ENCODE measurements around the gene CHMP5. TPM values are rescaled to one million over a fixed set of nuclear protein-coding genes. Genes with fewer than 3 reads are reported as not detected.

Gene CHMP5
- total and polyA plus RNA-seq, 2 donors (not counting 1 experiment from before 2014, with no cell fraction given) = 108 to 124 TPM

DNA sequence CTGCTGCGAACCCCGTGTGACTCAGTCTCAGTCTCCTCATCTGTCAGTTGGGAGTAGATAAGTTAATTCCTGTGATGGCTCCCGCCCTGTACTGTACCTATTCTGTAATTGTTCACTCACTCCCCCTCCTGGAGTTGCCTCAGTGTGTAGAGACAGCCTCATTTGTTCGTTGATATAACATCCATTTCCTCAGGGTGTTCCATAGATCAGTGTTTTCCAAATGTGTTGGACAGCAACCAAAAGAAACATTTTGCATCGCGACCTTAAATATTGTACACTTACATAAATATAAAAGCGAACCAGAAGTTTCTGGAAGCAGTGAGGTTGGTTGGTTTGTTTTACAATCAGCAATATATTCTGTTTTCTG is 26.2 kb downstream of the CHMP5 start:
- H3K79me2 ChIP-seq (ENCODE audit: control insufficient read depth, insufficient read depth, low read length) = peaks cover 45% of the 10 kb centered on the region
- H3K9me3 ChIP-seq (ENCODE audit: control insufficient read depth, insufficient read depth, low read depth, low read length) = no peaks in the 10 kb centered on the region
- no peak overlapping the region for H2AFZ ChIP-seq (ENCODE audit: low read length)
- H3K27me3 ChIP-seq (ENCODE audit: control insufficient read depth, insufficient read depth, low read length) = no peaks in the 10 kb centered on the region
- peaks cover 3% of the 10 kb centered on the region for H3K4me1 ChIP-seq (ENCODE audit: control insufficient read depth, extremely low read depth, insufficient read depth, low read length)
- TF ChIP-seq EZH2 (IDR thresholded peaks at IDR 0.05; ENCODE audit: low read length, missing control alignments) = no peak
- TF ChIP-seq, protein P1, sequence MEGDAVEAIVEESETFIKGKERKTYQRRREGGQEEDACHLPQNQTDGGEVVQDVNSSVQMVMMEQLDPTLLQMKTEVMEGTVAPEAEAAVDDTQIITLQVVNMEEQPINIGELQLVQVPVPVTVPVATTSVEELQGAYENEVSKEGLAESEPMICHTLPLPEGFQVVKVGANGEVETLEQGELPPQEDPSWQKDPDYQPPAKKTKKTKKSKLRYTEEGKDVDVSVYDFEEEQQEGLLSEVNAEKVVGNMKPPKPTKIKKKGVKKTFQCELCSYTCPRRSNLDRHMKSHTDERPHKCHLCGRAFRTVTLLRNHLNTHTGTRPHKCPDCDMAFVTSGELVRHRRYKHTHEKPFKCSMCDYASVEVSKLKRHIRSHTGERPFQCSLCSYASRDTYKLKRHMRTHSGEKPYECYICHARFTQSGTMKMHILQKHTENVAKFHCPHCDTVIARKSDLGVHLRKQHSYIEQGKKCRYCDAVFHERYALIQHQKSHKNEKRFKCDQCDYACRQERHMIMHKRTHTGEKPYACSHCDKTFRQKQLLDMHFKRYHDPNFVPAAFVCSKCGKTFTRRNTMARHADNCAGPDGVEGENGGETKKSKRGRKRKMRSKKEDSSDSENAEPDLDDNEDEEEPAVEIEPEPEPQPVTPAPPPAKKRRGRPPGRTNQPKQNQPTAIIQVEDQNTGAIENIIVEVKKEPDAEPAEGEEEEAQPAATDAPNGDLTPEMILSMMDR (conservative IDR thresholded peaks at IDR 0.05 in 1 of 2, IDR thresholded peaks at IDR 0.05 in 1 of 2; ENCODE audit: low read depth in 1 of 2, low read length in 2 of 2) = peak in 1 of 2 donors; percentile 2
- no peak for DNase-seq (ENCODE audit: low read depth in 2 of 2)
- peak overlapping the region; percentile 100 for H3K27ac ChIP-seq (ENCODE audit: insufficient read depth, low read length)
- peak overlapping the region; percentile 98 for H3K9ac ChIP-seq (ENCODE audit: insufficient read depth, low read length)
- H3K4me3 ChIP-seq (replicated peaks in 1 of 4; ENCODE audit: control extremely low read depth in 1 of 4, insufficient read depth in 1 of 4, low read depth in 3 of 4, low read length in 4 of 4) = peak overlapping the region; percentile 75 to 86 (median 77)
- H3K36me3 ChIP-seq (ENCODE audit: control insufficient read depth, insufficient read depth, low read length) = peaks cover 5% of the 10 kb centered on the region
- peak overlapping the region; percentile 81 for H3K4me2 ChIP-seq (ENCODE audit: extremely low read depth, insufficient read depth, low read length)
- no peaks in the 10 kb centered on the region for H4K20me1 ChIP-seq (ENCODE audit: control insufficient read depth, extremely low read depth, insufficient read depth, low read length)

DNA sequence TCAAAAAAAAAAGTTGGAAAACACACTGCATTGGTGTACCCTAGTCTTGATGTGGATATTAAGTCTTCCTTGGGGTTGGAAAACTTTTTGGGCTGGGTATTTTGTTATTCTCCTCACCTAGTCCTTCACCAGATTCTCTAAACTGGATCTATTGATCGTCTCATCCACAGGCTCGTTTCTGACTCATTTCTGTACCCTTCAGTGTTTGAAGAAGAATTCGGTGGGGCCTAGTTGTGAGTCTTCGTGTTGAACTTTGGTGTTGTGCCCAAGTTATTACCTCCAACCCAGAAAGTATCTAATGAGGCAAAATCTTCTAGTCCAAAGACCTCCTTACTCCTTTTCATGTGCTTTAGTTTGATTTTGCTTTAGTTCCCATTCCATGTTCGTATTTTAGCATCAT is 27.1 kb downstream of the CHMP5 start:
- H3K9ac ChIP-seq (ENCODE audit: insufficient read depth, low read length) = no peak overlapping the region
- H4K20me1 ChIP-seq (ENCODE audit: control insufficient read depth, extremely low read depth, insufficient read depth, low read length) = no peaks in the 10 kb centered on the region
- H3K9me3 ChIP-seq (ENCODE audit: control insufficient read depth, insufficient read depth, low read depth, low read length) = no peaks in the 10 kb centered on the region
- peaks cover 3% of the 10 kb centered on the region for H3K4me1 ChIP-seq (ENCODE audit: control insufficient read depth, extremely low read depth, insufficient read depth, low read length)
- no peak overlapping the region for H3K4me2 ChIP-seq (ENCODE audit: extremely low read depth, insufficient read depth, low read length)
- peak overlapping the region; percentile 100 for H3K27ac ChIP-seq (ENCODE audit: insufficient read depth, low read length)
- H2AFZ ChIP-seq (ENCODE audit: low read length) = no peak overlapping the region
- TF ChIP-seq EZH2 (IDR thresholded peaks at IDR 0.05; ENCODE audit: low read length, missing control alignments) = no peak
- TF ChIP-seq, protein P1 (conservative IDR thresholded peaks at IDR 0.05 in 1 of 2, IDR thresholded peaks at IDR 0.05 in 1 of 2; ENCODE audit: low read depth in 1 of 2, low read length in 2 of 2) = no peak
- peaks cover 5% of the 10 kb centered on the region for H3K36me3 ChIP-seq (ENCODE audit: control insufficient read depth, insufficient read depth, low read length)
- H3K27me3 ChIP-seq (ENCODE audit: control insufficient read depth, insufficient read depth, low read length) = no peaks in the 10 kb centered on the region
- peak overlapping the region in 1 of 4 experiments; percentile 18 for H3K4me3 ChIP-seq (replicated peaks in 1 of 4; ENCODE audit: control extremely low read depth in 1 of 4, insufficient read depth in 1 of 4, low read depth in 3 of 4, low read length in 4 of 4)
- no peak for DNase-seq (ENCODE audit: low read depth in 2 of 2)
- H3K79me2 ChIP-seq (ENCODE audit: control insufficient read depth, insufficient read depth, low read length) = peaks cover 50% of the 10 kb centered on the region

DNA sequence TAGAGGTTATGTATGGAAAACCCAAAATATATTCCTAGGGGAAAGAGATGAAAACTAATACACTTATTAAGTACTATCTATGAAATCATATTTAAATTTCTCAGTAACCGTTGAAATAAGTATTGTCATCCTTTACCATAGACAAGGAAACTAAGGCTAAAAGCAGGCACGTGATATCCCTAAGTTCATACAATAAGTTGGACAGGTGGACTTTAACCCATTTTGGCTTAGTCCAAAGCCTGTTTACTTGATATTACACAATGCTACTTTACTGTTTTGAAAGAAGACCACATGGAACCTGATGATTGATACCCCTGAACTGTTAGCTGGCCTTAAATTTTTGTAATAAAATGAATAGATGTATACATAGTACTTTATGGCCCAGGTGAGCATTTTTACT is 28.9 kb downstream of the CHMP5 start:
- H3K79me2 ChIP-seq (ENCODE audit: control insufficient read depth, insufficient read depth, low read length) = peaks cover 64% of the 10 kb centered on the region
- H3K4me2 ChIP-seq (ENCODE audit: extremely low read depth, insufficient read depth, low read length) = no peak overlapping the region
- no peak for DNase-seq (ENCODE audit: low read depth in 2 of 2)
- H3K36me3 ChIP-seq (ENCODE audit: control insufficient read depth, insufficient read depth, low read length) = peaks cover 12% of the 10 kb centered on the region
- H3K4me1 ChIP-seq (ENCODE audit: control insufficient read depth, extremely low read depth, insufficient read depth, low read length) = peaks cover 4% of the 10 kb centered on the region
- H3K4me3 ChIP-seq (replicated peaks in 1 of 4; ENCODE audit: control extremely low read depth in 1 of 4, insufficient read depth in 1 of 4, low read depth in 3 of 4, low read length in 4 of 4) = no peak overlapping the region
- no peak overlapping the region for H2AFZ ChIP-seq (ENCODE audit: low read length)
- TF ChIP-seq EZH2 (IDR thresholded peaks at IDR 0.05; ENCODE audit: low read length, missing control alignments) = no peak
- TF ChIP-seq, protein P1 (conservative IDR thresholded peaks at IDR 0.05 in 1 of 2, IDR thresholded peaks at IDR 0.05 in 1 of 2; ENCODE audit: low read depth in 1 of 2, low read length in 2 of 2) = no peak
- H3K9ac ChIP-seq (ENCODE audit: insufficient read depth, low read length) = no peak overlapping the region
- no peaks in the 10 kb centered on the region for H4K20me1 ChIP-seq (ENCODE audit: control insufficient read depth, extremely low read depth, insufficient read depth, low read length)
- H3K27ac ChIP-seq (ENCODE audit: insufficient read depth, low read length) = no peak overlapping the region
- no peaks in the 10 kb centered on the region for H3K27me3 ChIP-seq (ENCODE audit: control insufficient read depth, insufficient read depth, low read length)
- H3K9me3 ChIP-seq (ENCODE audit: control insufficient read depth, insufficient read depth, low read depth, low read length) = no peaks in the 10 kb centered on the region
